ENCODE measurements around the gene TM9SF3.

DNA sequence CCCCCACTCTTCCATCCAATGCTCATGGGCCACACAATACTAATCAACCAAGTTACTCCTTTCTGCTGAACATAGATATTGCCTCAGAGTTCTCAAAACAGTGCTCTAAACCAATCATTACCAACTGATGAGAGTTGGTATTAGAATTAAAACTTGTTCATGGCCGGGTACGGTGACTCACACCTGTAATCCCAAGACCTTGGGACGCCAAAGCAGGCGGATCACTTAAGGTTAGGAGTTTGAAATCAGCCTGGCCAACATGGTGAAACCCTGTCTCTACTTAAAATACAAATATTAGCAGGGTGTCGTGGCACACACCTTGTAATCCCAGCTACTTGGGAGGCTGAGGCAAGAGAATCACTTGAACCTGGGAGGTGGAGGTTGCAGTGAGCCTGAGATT is 8.2 kb downstream of the TM9SF3 start:
- TF ChIP-seq, protein P1, sequence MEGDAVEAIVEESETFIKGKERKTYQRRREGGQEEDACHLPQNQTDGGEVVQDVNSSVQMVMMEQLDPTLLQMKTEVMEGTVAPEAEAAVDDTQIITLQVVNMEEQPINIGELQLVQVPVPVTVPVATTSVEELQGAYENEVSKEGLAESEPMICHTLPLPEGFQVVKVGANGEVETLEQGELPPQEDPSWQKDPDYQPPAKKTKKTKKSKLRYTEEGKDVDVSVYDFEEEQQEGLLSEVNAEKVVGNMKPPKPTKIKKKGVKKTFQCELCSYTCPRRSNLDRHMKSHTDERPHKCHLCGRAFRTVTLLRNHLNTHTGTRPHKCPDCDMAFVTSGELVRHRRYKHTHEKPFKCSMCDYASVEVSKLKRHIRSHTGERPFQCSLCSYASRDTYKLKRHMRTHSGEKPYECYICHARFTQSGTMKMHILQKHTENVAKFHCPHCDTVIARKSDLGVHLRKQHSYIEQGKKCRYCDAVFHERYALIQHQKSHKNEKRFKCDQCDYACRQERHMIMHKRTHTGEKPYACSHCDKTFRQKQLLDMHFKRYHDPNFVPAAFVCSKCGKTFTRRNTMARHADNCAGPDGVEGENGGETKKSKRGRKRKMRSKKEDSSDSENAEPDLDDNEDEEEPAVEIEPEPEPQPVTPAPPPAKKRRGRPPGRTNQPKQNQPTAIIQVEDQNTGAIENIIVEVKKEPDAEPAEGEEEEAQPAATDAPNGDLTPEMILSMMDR (IDR thresholded peaks at IDR 0.05; ENCODE audit: poor library complexity) = no peak
- TF ChIP-seq EZH2phosphoT487 (IDR thresholded peaks at IDR 0.05; ENCODE audit: low read depth, severe bottlenecking, unreplicated experiment) = no peak
